OCI-LY7 (cell line): Measurements from ENCODE around the gene TTF2. TPM values are rescaled to one million over a fixed set of nuclear protein-coding genes. Genes with fewer than 3 reads are reported as not detected.

Experiments
- BruUV-seq: library from RNA; stranded (reverse); fragments of 400-500 nt; replicated peaks from 2 replicates; lab custom pipeline; 2021; lab: Mats Ljungman, UMichigan
- CTCF ChIA-PET: fragments of 300-600 bp; sonication (Branson Sonifier 250); formaldehyde crosslinking; loops from one replicate; lab custom pipeline; 2022; ENCODE audit warnings: antibody characterized with exemption; ENCODE audit not compliant: unreplicated experiment; lab: Charles Lee
- POLR2A ChIA-PET: fragments of 300-600 bp; sonication (Branson Sonifier 250); formaldehyde crosslinking; loops from one replicate; lab custom pipeline; 2022; ENCODE audit warnings: antibody characterized with exemption; lab: Charles Lee
- DNase-seq: peaks from one replicate; pipeline ENCODE4 v3.0.0-alpha.2; 2015; ENCODE audit warnings: low spot score
- H2AFZ ChIP-seq: fragments of 200-600 bp; sonication (generic), shearing (Covaris generic); 2 replicates; pipeline ENCODE4 v1.6.1; 2014; ENCODE audit warnings: mild to moderate bottlenecking, antibody characterized with exemption, low read length, moderate library complexity
- H3K27ac ChIP-seq: fragments of 200-600 bp; sonication (generic); 2 replicates; pipeline ENCODE4 v1.5.1; 2014; ENCODE audit warnings: mixed run types, low read depth, mild to moderate bottlenecking, moderate library complexity, low read length, inconsistent platforms; ENCODE audit not compliant: poor library complexity, severe bottlenecking
- H3K36me3 ChIP-seq: fragments of 200-600 bp; sonication (generic); 2 replicates; pipeline ENCODE4 v1.6.1; 2014; ENCODE audit warnings: mild to moderate bottlenecking, antibody characterized with exemption, low read length, moderate library complexity, mixed read lengths; ENCODE audit not compliant: insufficient read depth
- H3K4me1 ChIP-seq: fragments of 200-600 bp; sonication (generic); 2 replicates; pipeline ENCODE4 v1.5.1; 2014; ENCODE audit warnings: mild to moderate bottlenecking, low read length; ENCODE audit not compliant: insufficient read depth, poor library complexity, severe bottlenecking
- H3K4me2 ChIP-seq: fragments of 200-600 bp; sonication (generic); 2 replicates; pipeline ENCODE4 v1.6.1; 2014; ENCODE audit warnings: mild to moderate bottlenecking, low read length
- H3K4me3 ChIP-seq: fragments of 200-600 bp; sonication (generic); 2 replicates; pipeline ENCODE4 v1.5.1; 2014; ENCODE audit warnings: mild to moderate bottlenecking, low read depth, low read length; ENCODE audit not compliant: poor library complexity, severe bottlenecking
- H3K79me2 ChIP-seq: fragments of 200-600 bp; sonication (generic); 2 replicates; pipeline ENCODE4 v1.6.1; 2016; ENCODE audit warnings: low read depth, mild to moderate bottlenecking, low read length, moderate library complexity, mixed read lengths; ENCODE audit not compliant: insufficient read depth
- H3K9me2 ChIP-seq: fragments of 200-600 bp; sonication (generic); 2 replicates; pipeline ENCODE4 v1.6.1; 2016; ENCODE audit warnings: mild to moderate bottlenecking, low read length, mixed read lengths; ENCODE audit not compliant: insufficient read depth
- H3K9me3 ChIP-seq: fragments of 200-600 bp; sonication (generic); 2 replicates; pipeline ENCODE4 v1.6.1; 2014; ENCODE audit warnings: mild to moderate bottlenecking, mixed run types, low read length, mixed read lengths
- H4K20me1 ChIP-seq: fragments of 200-600 bp; sonication (generic); 2 replicates; pipeline ENCODE4 v1.6.1; 2014; ENCODE audit warnings: mild to moderate bottlenecking, antibody characterized with exemption, low read length, moderate library complexity, mixed read lengths; ENCODE audit not compliant: insufficient read depth
- CTCF ChIP-seq: fragments of 200-600 bp; sonication (generic); conservative IDR thresholded peaks from 2 replicates; pipeline ENCODE4 v1.5.1; 2014; ENCODE audit warnings: mild to moderate bottlenecking, antibody characterized with exemption, low read length, moderate library complexity, mixed read lengths
- EZH2phosphoT487 ChIP-seq: fragments of 200-600 bp; sonication (generic); IDR thresholded peaks from 2 replicates; pipeline ENCODE4 v1.6.1; 2018; ENCODE audit warnings: low read depth, borderline replicate concordance, mild to moderate bottlenecking, mixed run types, antibody characterized with exemption, low read length, moderate library complexity, mixed read lengths
- intact Hi-C: fragments of 100-400 bp; cut with micrococcal nuclease; formaldehyde crosslinking; loops from one replicate; pipeline ENCODE4 v1.10.0; 2022; ENCODE audit not compliant: unreplicated experiment
- total RNA-seq, 2 experiments: library from RNA; depleted of rRNA in 1 of 2; stranded (reverse); fragments of >200 nt in 1 of 2; shearing (Covaris generic) in 1 of 2; gene quantifications; 2 replicates each; pipeline ENCODE4 v1.2.3, GENCODE V29; 2014 to 2022

TTF2 gene
- total RNA-seq, 2 experiments from 2014 or later, result 81.3 to 133 TPM

GRCh38 chr1:117120774-117121588 is 60.9 kb downstream of the TTF2 start:
- Histone ChIP-seq H3K79me2 (no peaks in the 10 kb centered on the region), H3K4me1 (no peaks in the 10 kb centered on the region), H3K9me2 (no peaks in the 10 kb centered on the region), H2AFZ (no peak overlapping the region), H3K4me2 (no peak overlapping the region), H3K36me3 (no peaks in the 10 kb centered on the region), H3K27ac (no peak overlapping the region), H3K4me3 (no peak overlapping the region), H4K20me1 (no peaks in the 10 kb centered on the region), H3K9me3 (no peaks in the 10 kb centered on the region)
- ChIA-PET CTCF (interaction anchor here (1.0 kb wide), 1 partner anchor 27 kb away, joined by 4 read pairs; no protein-coding TSS in a partner anchor), POLR2A (interaction anchor here (1.3 kb wide), 1 partner anchor 23 kb away, joined by 4 read pairs; no protein-coding TSS in a partner anchor)
- intact Hi-C loops, result no loop called here
- TF ChIP-seq CTCF (no peak), EZH2phosphoT487 (no peak)
- DNase-seq, result no peak
- no TSS peak for BruUV-seq

- ChIA-PET CTCF (interaction anchor here (0.6 kb wide), 1 partner anchor 10 kb away, joined by 3 read pairs; no protein-coding TSS in a partner anchor), POLR2A (no interaction called here)
- Histone ChIP-seq H3K9me2 (no peaks in the 10 kb centered on the region), H3K4me2 (peak within 1 kb of the TSS; percentile 2; the same call in 1 of the 2 replicates), H3K4me3 (no peak within 1 kb of the TSS), H3K27ac (no peak within 1 kb of the TSS), H3K9me3 (no peaks in the 10 kb centered on the region), H3K36me3 (no peaks in the 10 kb centered on the region), H4K20me1 (no peaks in the 10 kb centered on the region), H3K79me2 (no peaks in the 10 kb centered on the region), H3K4me1 (no peaks in the 10 kb centered on the region), H2AFZ (no peak within 1 kb of the TSS)
- TF ChIP-seq CTCF (peak; percentile 49), EZH2phosphoT487 (no peak)
- DNase-seq, result no peak
- intact Hi-C loops, result no loop called here
- no TSS peak for BruUV-seq
Measured at GRCh38 chr1:117121589-117122329, 61.6 kb downstream of the TTF2 start, which contains the start of gene TRIM45. Gene TRIM45 (minus strand): TSS chr1:117121749. CDS start chr1:117121201, 548 bp downstream.
